HCT116 (cell line): Measurements from ENCODE around the gene KMO.

Experiments
- ATF3 ChIP-seq: IDR thresholded peaks from 2 replicates; pipeline ENCODE4 v1.6.1; 2012
- CTCF ChIP-seq, 3 experiments: fragments of 200-600 bp in 1 of 3; sonication (generic) in 1 of 3; IDR thresholded peaks in 2 of 3; conservative IDR thresholded peaks in 1 of 3; 2 replicates each; pipeline ENCODE4 v1.5.1; 2012 to 2017; ENCODE audit warnings: low read depth in 2 of 3, low read length in 2 of 3, antibody characterized with exemption in 1 of 3, borderline replicate concordance in 1 of 3, control low read depth in 1 of 3, mild to moderate bottlenecking in 1 of 3, mixed read lengths in 1 of 3, mixed run types in 1 of 3, moderate library complexity in 1 of 3; ENCODE audit not compliant: insufficient read depth in 1 of 3
- EZH2 ChIP-seq: fragments of 200-600 bp; sonication (generic); IDR thresholded peaks from 2 replicates; pipeline ENCODE4 v1.6.1; 2017; ENCODE audit warnings: antibody characterized with exemption, mixed run types
- MAX ChIP-seq: IDR thresholded peaks from 2 replicates; pipeline ENCODE4 v1.6.1; 2012
- POLR2A ChIP-seq: IDR thresholded peaks from 2 replicates; pipeline ENCODE4 v1.7.0; 2011; ENCODE audit warnings: borderline replicate concordance; ENCODE audit not compliant: insufficient read depth, insufficient read length; ENCODE audit errors: extremely low read depth
- SRF ChIP-seq: IDR thresholded peaks from 2 replicates; pipeline ENCODE4 v1.6.1; 2012; ENCODE audit warnings: low read depth
- YY1 ChIP-seq: IDR thresholded peaks from 2 replicates; pipeline ENCODE4 v1.6.1; 2011; ENCODE audit warnings: low read length, low read depth, moderate library complexity, mild to moderate bottlenecking; ENCODE audit not compliant: insufficient replicate concordance; ENCODE audit errors: extremely low read depth
- ZNF274 ChIP-seq: fragments of 200-500 bp; sonication (Bioruptor generic); IDR thresholded peaks from 2 replicates; pipeline ENCODE4 v1.6.1; 2014; ENCODE audit warnings: mild to moderate bottlenecking, low read depth, low read length, inconsistent platforms

GRCh38 chr1:241637604-241638003 lies 105.4 kb downstream of the KMO start:
- TF ChIP-seq POLR2A (no peak), CTCF (IDR thresholded peaks at IDR 0.05 in 2 of 3, conservative IDR thresholded peaks at IDR 0.05 in 1 of 3; ENCODE audit: borderline replicate concordance in 1 of 3, insufficient read depth in 1 of 3, low read depth in 2 of 3, low read length in 2 of 3) (no peak), ATF3 (no peak), MAX (no peak), SRF (no peak), EZH2 (no peak), ZNF274 (no peak), YY1 (no peak)
